KMS-11 (cell line): ENCODE data around the gene VPS52.

Experiments used
- H2AFZ ChIP-seq: fragments of 200-600 bp; sonication (generic); 2 replicates; pipeline ENCODE4 v1.6.1; 2016; ENCODE audit warnings: antibody characterized with exemption, mixed run types, low read depth
- H3K27ac ChIP-seq: fragments of 200-600 bp; sonication (generic); 2 replicates; pipeline ENCODE4 v1.6.1; 2016; ENCODE audit warnings: mild to moderate bottlenecking, mixed run types
- H3K27me3 ChIP-seq: fragments of 200-600 bp; sonication (generic); 2 replicates; pipeline ENCODE4 v1.6.1; 2017; ENCODE audit warnings: mild to moderate bottlenecking, low read depth, mixed run types, moderate library complexity; ENCODE audit not compliant: insufficient read depth
- H3K36me3 ChIP-seq: fragments of 200-600 bp; sonication (generic); 2 replicates; pipeline ENCODE4 v1.6.1; 2017; ENCODE audit warnings: mild to moderate bottlenecking, mixed run types; ENCODE audit not compliant: insufficient read depth
- H3K4me1 ChIP-seq: fragments of 200-600 bp; sonication (generic); 2 replicates; pipeline ENCODE4 v1.6.1; 2016; ENCODE audit warnings: mild to moderate bottlenecking, low read depth, mixed run types; ENCODE audit not compliant: poor library complexity, severe bottlenecking
- H3K4me2 ChIP-seq: fragments of 200-600 bp; sonication (generic); 2 replicates; pipeline ENCODE4 v1.7.0; 2016; ENCODE audit warnings: mild to moderate bottlenecking, mixed run types
- H3K4me3 ChIP-seq: fragments of 200-600 bp; sonication (generic); IDR thresholded peaks from 2 replicates; pipeline ENCODE4 v1.6.1; 2017; ENCODE audit warnings: low read depth, low read length, mixed read lengths; ENCODE audit not compliant: insufficient read depth
- H3K79me2 ChIP-seq: fragments of 200-600 bp; sonication (generic); 2 replicates; pipeline ENCODE4 v1.6.1; 2016; ENCODE audit warnings: low read depth, mixed run types; ENCODE audit not compliant: insufficient read depth
- H3K9ac ChIP-seq: fragments of 200-600 bp; sonication (generic); 2 replicates; pipeline ENCODE4 v1.6.1; 2016; ENCODE audit warnings: mild to moderate bottlenecking, mixed run types
- H4K20me1 ChIP-seq: fragments of 200-600 bp; sonication (generic); 2 replicates; pipeline ENCODE4 v1.6.1; 2016; ENCODE audit warnings: mild to moderate bottlenecking, mixed run types; ENCODE audit not compliant: insufficient read depth
- TF ChIP-seq, protein P1 (sequence below): fragments of 200-600 bp; sonication (generic); conservative IDR thresholded peaks from 2 replicates; pipeline ENCODE4 v1.6.1; 2017; ENCODE audit warnings: low read depth, mild to moderate bottlenecking, antibody characterized with exemption, low read length, moderate library complexity, mixed read lengths

Gene VPS52

DNA sequence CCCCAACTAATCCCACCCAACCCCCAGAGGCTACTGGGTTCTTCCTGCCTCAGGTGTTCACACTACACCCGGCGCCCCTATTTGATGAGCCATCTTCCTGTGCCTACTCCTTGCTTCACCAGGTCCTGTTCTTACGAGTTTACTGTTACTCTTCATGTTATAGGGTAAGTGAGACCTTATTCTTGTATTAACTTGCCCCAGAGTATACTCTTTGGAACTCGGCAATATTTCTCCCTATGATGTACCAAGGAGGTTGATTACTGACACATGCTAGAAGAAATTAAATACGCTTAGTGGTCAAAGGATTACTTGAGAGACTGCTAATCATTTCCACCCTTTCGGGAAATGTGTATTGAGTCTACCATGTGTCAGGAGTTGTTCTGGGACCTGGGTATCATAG, 54.4 kb downstream of the VPS52 start:
- no peak overlapping the region for H3K27ac ChIP-seq
- no peak overlapping the region for H2AFZ ChIP-seq
- no peaks in the 10 kb centered on the region for H3K27me3 ChIP-seq

DNA sequence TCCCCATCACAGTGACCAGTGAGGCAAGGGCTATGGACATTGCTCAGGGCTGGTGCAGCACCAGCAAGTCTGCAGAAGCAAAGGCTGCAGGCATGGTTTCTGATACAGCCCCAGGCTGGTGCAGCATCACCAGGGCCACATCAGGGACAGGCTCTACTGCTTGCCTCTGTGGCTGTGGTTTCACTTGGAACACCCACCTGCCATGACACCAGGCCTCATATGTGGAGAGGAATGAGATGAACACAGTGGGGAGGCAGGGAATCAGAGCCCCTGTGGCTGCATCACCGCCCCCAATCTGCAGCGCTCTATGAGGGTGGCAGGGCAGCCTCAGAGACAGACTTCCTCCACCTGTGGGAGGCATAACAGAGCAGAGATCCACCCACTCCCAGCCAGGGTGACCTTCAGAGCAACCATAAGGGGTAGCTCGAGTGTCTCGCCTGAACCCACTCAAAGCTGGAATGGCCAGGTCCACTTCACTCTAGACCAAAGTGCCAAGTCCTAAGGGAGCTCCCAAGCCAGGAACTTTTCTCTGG, 55.5 kb downstream of the VPS52 start:
- H2AFZ ChIP-seq: no peak overlapping the region
- no peaks in the 10 kb centered on the region for H4K20me1 ChIP-seq
- H3K27ac ChIP-seq: no peak overlapping the region
- H3K9ac ChIP-seq: no peak overlapping the region
- no peaks in the 10 kb centered on the region for H3K27me3 ChIP-seq
- no peaks in the 10 kb centered on the region for H3K79me2 ChIP-seq
- H3K36me3 ChIP-seq: no peaks in the 10 kb centered on the region
- H3K4me1 ChIP-seq: no peaks in the 10 kb centered on the region
- no peak overlapping the region for H3K4me2 ChIP-seq
- H3K4me3 ChIP-seq: no peak overlapping the region
- TF ChIP-seq, protein P1, sequence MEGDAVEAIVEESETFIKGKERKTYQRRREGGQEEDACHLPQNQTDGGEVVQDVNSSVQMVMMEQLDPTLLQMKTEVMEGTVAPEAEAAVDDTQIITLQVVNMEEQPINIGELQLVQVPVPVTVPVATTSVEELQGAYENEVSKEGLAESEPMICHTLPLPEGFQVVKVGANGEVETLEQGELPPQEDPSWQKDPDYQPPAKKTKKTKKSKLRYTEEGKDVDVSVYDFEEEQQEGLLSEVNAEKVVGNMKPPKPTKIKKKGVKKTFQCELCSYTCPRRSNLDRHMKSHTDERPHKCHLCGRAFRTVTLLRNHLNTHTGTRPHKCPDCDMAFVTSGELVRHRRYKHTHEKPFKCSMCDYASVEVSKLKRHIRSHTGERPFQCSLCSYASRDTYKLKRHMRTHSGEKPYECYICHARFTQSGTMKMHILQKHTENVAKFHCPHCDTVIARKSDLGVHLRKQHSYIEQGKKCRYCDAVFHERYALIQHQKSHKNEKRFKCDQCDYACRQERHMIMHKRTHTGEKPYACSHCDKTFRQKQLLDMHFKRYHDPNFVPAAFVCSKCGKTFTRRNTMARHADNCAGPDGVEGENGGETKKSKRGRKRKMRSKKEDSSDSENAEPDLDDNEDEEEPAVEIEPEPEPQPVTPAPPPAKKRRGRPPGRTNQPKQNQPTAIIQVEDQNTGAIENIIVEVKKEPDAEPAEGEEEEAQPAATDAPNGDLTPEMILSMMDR: no peak

More for the DNA sequence above, 54.4 kb downstream of the VPS52 start:
- H3K4me3 ChIP-seq: no peak overlapping the region
- no peaks in the 10 kb centered on the region for H3K36me3 ChIP-seq
- no peaks in the 10 kb centered on the region for H4K20me1 ChIP-seq
- TF ChIP-seq, protein P1: no peak
- H3K79me2 ChIP-seq: no peaks in the 10 kb centered on the region
- no peak overlapping the region for H3K9ac ChIP-seq
- no peaks in the 10 kb centered on the region for H3K4me1 ChIP-seq
- no peak overlapping the region for H3K4me2 ChIP-seq

DNA sequence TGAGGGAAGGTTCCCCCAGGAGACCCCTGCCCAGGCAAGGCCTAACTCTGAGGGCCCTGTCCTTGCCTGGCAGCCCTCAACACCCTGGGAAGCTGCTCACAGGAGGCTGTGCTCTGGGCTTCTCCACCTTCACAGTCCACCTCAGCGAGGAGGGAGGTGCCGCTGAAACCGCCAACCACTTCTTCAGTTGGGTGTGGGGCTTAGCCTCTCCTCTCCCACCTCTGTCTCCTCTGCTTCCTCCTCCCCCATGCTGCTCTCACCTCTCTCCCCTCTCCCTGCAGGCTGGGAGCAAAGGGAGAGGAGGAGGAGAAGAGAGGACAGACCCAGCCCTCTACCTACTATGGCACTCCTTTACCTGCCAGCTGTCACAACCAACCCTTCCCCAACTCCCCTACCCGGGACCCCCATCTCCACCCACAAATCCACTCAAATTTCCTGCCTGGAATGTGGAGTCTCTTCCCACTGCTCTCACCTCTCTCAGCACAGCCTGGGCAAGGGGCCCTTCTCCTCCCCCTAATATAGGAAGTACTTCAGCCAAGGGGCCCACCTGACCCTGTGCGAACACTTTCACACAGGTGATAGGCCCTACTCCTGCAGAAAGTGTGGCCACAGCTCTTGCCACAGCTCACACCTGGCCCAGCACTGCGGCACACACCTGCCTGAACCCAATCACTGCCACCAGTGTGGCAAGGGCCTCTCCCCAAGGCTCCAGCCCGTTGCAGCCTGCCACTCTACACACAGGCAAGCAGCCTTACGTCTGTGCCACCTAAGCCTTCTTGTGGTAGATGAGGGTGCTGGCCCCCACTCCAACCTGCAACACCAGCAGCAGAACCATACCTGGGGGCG, 56.2 kb downstream of the VPS52 start:
- no peaks in the 10 kb centered on the region for H3K36me3 ChIP-seq
- H3K4me2 ChIP-seq: no peak overlapping the region
- H4K20me1 ChIP-seq: no peaks in the 10 kb centered on the region
- no peaks in the 10 kb centered on the region for H3K27me3 ChIP-seq
- H3K27ac ChIP-seq: no peak overlapping the region
- no peak overlapping the region for H3K4me3 ChIP-seq
- TF ChIP-seq, protein P1: no peak
- no peak overlapping the region for H2AFZ ChIP-seq
- no peaks in the 10 kb centered on the region for H3K79me2 ChIP-seq
- H3K4me1 ChIP-seq: no peaks in the 10 kb centered on the region
- no peak overlapping the region for H3K9ac ChIP-seq

DNA sequence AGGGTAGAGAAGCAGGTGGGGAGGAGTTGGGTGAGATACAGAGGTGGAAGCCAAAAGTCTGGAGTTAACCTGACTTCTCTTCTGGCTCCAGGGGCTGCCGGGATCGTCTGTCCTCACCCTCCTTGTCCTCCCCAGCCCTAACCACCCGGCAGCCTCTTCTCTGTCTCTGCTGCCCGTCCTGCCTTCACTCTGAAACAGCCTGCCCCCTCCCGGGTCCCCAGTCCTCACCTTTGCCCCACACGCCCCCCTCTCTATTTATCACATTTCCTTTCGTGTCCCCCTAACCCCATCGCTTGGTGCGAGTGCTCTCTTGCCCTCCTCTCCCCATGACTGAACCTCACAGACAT, 57.7 kb downstream of the VPS52 start:
- H4K20me1 ChIP-seq: no peaks in the 10 kb centered on the region
- H3K9ac ChIP-seq: no peak overlapping the region
- H3K36me3 ChIP-seq: no peaks in the 10 kb centered on the region
- no peak overlapping the region for H2AFZ ChIP-seq
- no peaks in the 10 kb centered on the region for H3K79me2 ChIP-seq
- H3K4me3 ChIP-seq: no peak overlapping the region
- H3K27ac ChIP-seq: no peak overlapping the region
- H3K4me2 ChIP-seq: no peak overlapping the region
- no peaks in the 10 kb centered on the region for H3K27me3 ChIP-seq
- TF ChIP-seq, protein P1: no peak
- no peaks in the 10 kb centered on the region for H3K4me1 ChIP-seq
